ENCODE results near the gene C4orf51.
"Not testable (repeated sequence)": the region's sequence is repeated elsewhere in the genome, so short reads cannot be mapped to it uniquely, and the experiment has no call there.

The C4orf51 gene

DNA sequence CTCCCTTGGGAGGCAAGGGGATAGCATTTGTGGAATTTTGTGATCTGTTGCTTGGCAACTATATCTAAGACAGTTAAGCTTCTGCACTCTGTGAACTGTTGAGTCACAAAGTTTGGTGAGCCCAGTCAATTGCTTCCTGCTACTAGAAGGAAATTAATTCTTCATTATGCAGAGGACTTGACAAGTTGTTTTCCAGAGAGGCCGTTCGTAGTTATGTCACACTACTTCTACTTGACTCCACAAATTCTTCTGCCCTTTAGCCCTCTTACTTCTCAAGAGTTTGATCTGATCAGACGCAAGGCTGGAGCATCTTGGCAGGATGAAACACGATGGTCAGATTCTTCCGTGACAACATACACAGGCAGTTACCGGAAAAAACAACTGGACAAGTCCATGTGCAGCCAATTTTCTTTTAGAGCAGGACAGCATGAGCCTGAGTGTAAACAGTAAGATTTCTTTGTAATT is at the start of gene C4orf51:
Gene C4orf51, plus strand, starts transcription at position 156 of the 465 bp plus-strand sequence. Its CDS starts 58 bp downstream, at position 214.
- no peak for DNase-seq

- no peak for DNase-seq
Measured at GRCh38 chr4:145635117-145635516, 44.8 kb upstream of the C4orf51 start.

DNA sequence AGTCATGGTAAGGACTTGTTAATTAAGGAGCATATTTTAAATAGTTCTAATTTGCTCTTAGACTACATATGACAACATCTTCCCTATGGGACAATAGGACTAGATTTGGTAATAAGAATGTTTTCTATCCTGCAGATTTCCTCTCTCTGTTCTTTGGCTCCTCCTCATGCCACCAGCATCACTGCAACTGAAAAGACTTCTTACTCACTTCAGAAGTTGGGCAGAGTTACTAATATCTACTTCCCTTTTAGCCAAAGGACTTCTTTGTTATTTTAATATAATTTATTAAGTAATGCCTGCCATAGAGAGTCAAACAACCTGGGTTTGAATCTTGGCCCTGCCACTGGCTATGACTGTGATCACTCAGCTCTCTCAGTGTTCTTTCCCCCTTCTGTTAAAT is 44.3 kb upstream of the C4orf51 start:
- DNase-seq = no peak

GRCh38 chr4:145639186-145639698 is 40.7 kb upstream of the C4orf51 start:
- DNase-seq = no peak

GRCh38 chr4:145640236-145640635 is 39.7 kb upstream of the C4orf51 start:
- not testable (repeated sequence) for DNase-seq

DNA sequence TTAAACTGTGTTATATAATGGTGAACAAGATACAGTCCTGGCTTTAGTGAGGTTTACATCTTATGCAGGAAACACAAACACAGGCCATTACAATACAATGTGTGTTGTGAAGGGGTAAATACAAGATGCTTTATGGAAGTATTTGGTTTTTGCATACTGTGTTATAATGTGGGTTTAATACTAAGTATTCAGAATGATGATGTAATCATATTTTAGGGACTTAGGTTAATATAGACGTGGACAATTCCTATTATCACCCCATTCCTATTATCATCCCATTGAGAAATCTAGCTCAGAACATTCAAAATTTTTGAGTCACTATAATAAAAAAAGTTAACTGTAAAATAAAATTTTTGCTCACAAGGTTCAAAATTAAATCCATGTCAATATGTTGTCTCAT is 36.7 kb upstream of the C4orf51 start:
- DNase-seq = no peak

- no peak for DNase-seq
Measured at GRCh38 chr4:145644699-145645098, 35.2 kb upstream of the C4orf51 start.

- DNase-seq = no peak
Measured at GRCh38 chr4:145656156-145656555, 23.8 kb upstream of the C4orf51 start.

DNA sequence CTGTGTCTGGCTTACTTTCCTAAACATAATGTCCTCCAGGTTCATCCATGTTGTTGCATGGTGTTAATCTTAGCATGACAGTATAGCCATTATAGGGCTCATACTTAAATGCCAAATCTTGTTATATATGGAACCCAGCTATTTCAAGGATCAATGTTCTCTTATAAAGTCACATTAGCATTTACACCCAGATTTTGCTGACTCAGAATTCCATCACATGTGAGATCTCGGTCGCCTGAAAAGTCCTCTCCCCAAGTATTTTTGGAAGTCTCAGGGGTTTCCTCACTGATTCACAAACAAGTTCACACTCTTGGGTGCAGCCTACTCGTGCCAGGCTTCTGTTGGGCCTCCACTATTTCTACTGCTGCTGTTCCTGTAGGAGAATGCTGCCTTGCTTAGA is 19.9 kb upstream of the C4orf51 start:
- DNase-seq = no peak

DNA sequence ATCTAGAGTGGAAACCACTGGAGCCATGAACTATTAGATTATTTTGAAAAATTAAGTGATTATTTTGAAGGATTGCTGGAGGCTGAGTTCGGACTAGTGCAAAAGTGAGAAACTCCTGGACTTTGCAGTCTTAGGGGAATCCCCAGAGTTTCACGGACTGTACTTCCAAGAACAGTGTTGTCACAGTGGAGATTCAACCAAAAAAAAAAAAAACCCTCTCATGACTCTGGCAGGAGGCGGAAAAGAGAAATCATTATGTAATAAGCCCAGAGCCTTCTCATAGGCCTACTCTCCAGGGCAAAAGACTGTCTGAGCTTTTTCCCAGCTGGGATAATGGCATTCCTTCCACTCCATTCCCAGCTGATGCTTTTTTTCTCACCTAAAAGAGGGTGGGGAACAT is 16.8 kb upstream of the C4orf51 start:
- no peak for DNase-seq

GRCh38 chr4:145665773-145666172 is 14.2 kb upstream of the C4orf51 start:
- no peak for DNase-seq

GRCh38 chr4:145670422-145670821 is 9.5 kb upstream of the C4orf51 start:
- DNase-seq = no peak

GRCh38 chr4:145679520-145679919 is 426 bp upstream of the C4orf51 start:
- peak; percentile 56 for DNase-seq

DNA sequence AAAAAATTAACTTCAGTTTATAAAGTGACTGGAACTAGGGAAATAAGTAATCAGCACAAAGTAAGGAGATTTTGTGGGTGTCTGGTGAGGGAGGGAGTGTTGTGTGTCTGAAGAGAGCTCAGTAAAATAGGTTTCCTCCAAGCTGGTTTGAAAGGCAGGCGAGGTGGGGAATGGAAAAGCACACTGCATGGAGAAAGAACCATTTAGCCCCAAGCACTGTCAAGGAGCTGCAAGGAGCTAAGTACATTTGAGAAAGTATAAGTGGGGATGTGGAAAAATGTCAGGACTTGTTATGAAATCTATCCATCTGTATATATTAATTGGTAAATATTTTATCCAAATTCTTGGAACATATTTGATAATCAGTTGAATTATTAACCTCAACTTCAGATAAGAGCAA is 956 bp downstream of the C4orf51 start:
- DNase-seq = no peak

GRCh38 chr4:145681518-145681917 is 1.6 kb downstream of the C4orf51 start:
- DNase-seq = no peak

DNA sequence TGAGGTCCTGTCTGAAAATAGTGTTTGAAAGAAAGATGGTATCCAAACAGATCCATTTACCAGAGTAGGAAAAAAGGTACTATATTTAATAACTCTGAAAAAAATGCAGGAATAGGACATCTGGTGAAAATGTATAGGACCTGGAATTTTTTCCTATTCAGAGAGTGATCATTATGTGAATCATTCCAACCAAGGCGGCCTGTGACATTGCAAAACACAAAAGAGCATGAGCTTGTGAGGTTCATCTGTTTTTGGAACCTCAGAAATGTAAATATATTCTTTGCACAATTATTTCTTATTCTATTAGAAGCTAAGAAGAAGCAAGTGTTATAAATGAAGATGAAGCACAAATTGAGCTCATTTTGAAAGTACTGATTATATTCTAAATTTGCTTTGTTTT is 2.0 kb downstream of the C4orf51 start:
- no peak for DNase-seq

GRCh38 chr4:145686991-145687390 is 7.0 kb downstream of the C4orf51 start:
- DNase-seq = no peak

- DNase-seq = no peak
Measured at GRCh38 chr4:145690610-145691009, 10.7 kb downstream of the C4orf51 start.

DNA sequence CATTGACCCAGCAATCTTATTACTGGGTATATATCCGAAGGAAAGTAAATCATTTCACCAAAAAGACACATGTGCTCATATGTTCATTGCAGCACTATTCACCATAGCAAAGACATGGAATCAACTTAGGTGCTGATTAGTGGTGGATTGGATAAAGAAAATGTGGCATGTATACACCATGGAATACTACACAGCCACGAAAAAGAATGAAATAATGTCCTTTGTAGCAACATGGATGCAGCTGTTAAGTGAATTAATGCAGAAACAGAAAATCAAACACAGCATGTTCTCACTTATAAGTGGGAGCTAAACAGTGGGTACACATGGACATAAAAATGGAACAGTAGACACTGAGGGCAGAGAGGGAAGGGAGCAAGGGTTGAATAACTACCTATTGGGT is 11.5 kb downstream of the C4orf51 start:
- DNase-seq = not testable (repeated sequence)

DNA sequence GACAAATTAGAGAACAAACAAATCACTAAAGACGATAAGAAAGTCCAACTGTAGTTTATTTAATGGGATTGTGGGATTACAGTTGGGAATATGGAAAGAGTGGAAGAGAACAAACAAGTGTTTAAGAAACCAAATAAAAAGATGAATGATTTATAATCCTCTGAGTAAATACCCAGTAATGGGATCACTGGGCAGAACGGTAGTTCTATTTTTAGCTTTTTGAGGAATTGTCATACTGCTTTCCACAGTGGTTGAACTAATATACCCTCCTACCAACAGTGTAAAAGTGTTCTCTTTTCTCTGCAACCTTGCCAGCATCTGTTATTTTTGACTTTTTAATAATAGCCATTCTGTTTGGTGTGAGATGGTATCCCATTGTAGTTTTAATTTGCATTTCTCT is 15.0 kb downstream of the C4orf51 start:
- no peak for DNase-seq

DNA sequence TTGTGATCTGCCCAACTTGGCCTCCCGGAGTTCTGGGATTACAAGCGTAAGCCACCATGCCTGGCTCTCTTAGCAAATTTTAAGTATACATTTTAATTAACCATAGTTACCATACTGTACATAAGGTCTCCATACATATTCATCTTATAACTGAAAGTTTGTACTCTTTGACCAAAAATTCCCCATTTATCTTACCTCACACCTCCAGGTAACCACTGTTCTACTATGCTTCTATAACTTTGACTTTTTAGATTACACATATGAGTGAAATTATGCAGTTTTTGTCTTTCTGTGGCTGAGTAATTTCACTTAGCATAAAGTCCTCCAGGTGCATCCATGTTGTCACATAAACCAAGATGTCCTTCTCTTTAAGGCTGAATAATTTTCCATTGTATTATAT is 17.4 kb downstream of the C4orf51 start:
- DNase-seq = no peak

GRCh38 chr4:145698507-145698906 is 18.6 kb downstream of the C4orf51 start:
- DNase-seq = no peak

GRCh38 chr4:145703850-145704497 is 24.0 kb downstream of the C4orf51 start:
- DNase-seq = no peak

GRCh38 chr4:145709336-145709735 is 29.4 kb downstream of the C4orf51 start:
- DNase-seq = peak; percentile 86

- no peak for DNase-seq
Measured at GRCh38 chr4:145709843-145710242, 29.9 kb downstream of the C4orf51 start.
